Measurements from ENCODE around the gene CCDC9. TPM values are rescaled to one million over a fixed set of nuclear protein-coding genes. Genes with fewer than 3 reads are reported as not detected.

CCDC9 gene
- total and polyA plus RNA-seq, 2 of the 13 experiments (the other 11 are each of a cell fraction or from before 2014, with no cell fraction given) = 2.9 to 6.3 TPM

- no peak for TF ChIP-seq MAFG (CRISPR knock-in tag; IDR thresholded peaks at IDR 0.05)
- TF ChIP-seq PAXIP1 (CRISPR knock-in tag; conservative IDR thresholded peaks at IDR 0.05) = peak; percentile 46
- TF ChIP-seq HNRNPLL (IDR thresholded peaks at IDR 0.05; ENCODE audit: low read depth, low read length, poor library complexity, severe bottlenecking) = peak; percentile 56
- no peak for TF ChIP-seq ZNF281 (CRISPR knock-in tag; IDR thresholded peaks at IDR 0.05; ENCODE audit: borderline replicate concordance)
- TF ChIP-seq ZNF510 (CRISPR knock-in tag; IDR thresholded peaks at IDR 0.05; ENCODE audit: low read depth) = no peak
- TF ChIP-seq TFDP1 (CRISPR knock-in tag; IDR thresholded peaks at IDR 0.05; ENCODE audit: borderline replicate concordance) = 0 out of 2 replicates have a peak, but pooled peaks have one; percentile 3
- no peak for TF ChIP-seq POLR2AphosphoS5 (IDR thresholded peaks at IDR 0.05; ENCODE audit: low read depth, low read length)
- TF ChIP-seq PCBP1 (IDR thresholded peaks at IDR 0.05; ENCODE audit: borderline replicate concordance, low read depth, low read length) = 0 out of 2 replicates have a peak, but pooled peaks have one; percentile 4
- no peak for TF ChIP-seq MYNN (CRISPR knock-in tag; IDR thresholded peaks at IDR 0.05; ENCODE audit: low read depth)
- TF ChIP-seq YEATS2 (CRISPR knock-in tag; IDR thresholded peaks at IDR 0.05; ENCODE audit: borderline replicate concordance) = peak; percentile 13; the same call in 1 of the 2 replicates
- no peak for TF ChIP-seq FIP1L1 (IDR thresholded peaks at IDR 0.05; ENCODE audit: borderline replicate concordance, insufficient read depth, low read depth, low read length)
- 0 out of 2 replicates have a peak, but pooled peaks have one; percentile 11 for TF ChIP-seq ATF2 (CRISPR knock-in tag; IDR thresholded peaks at IDR 0.05)
- TF ChIP-seq ZNF580 (CRISPR knock-in tag; IDR thresholded peaks at IDR 0.05; ENCODE audit: borderline replicate concordance, low read depth) = 0 out of 2 replicates have a peak, but pooled peaks have one; percentile 6
- TF ChIP-seq DRAP1 (CRISPR knock-in tag; IDR thresholded peaks at IDR 0.05) = peak; percentile 84
- TF ChIP-seq ZNF207 (IDR thresholded peaks at IDR 0.05; ENCODE audit: borderline replicate concordance) = no peak
- TF ChIP-seq ELF4 (CRISPR knock-in tag; IDR thresholded peaks at IDR 0.05; ENCODE audit: borderline replicate concordance) = no peak
- TF ChIP-seq KDM1A (CRISPR knock-in tag; IDR thresholded peaks at IDR 0.05) = no peak
- TF ChIP-seq ZNF740 (CRISPR knock-in tag; IDR thresholded peaks at IDR 0.05) = 0 out of 2 replicates have a peak, but pooled peaks have one; percentile 44
These were observed 527 bp downstream of the CCDC9 start (continued) for GRCh38 chr19:47256693-47257410.
